ENCODE data around the gene SORCS1.

DNA sequence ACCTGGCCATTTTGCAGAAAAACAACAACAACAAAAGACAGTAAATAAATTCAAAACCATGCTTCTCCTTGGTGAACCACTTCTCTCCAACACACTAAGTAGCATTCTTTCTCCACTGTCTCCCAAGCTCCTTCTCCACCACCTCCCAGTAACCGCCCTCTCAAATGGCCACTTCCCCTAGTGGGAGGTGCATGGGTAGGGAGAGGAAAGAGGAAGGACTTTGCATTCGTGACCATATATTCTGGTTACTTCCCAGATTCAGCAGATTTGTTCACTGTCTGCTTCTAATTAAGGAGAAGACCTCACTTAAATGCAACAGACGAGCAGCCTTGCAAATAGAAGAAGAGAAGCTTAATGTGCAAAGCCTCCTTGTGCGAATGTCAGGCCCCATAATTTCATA, 166.8 kb downstream of the SORCS1 start:
- TF ChIP-seq EZH2 (IDR thresholded peaks at IDR 0.05; ENCODE audit: low read depth) (no peak), CTCF (conservative IDR thresholded peaks at IDR 0.05) (no peak)

All from PC-9 (cell line).